Hepatocyte (in vitro differentiated cells): ENCODE measurements around the gene RARA.

ENCODE experiments used
- CTCF ChIP-seq: fragments of 200-600 bp; sonication (generic); IDR thresholded peaks from 2 replicates; pipeline ENCODE4 v1.5.1; 2016; ENCODE audit warnings: antibody characterized with exemption, mild to moderate bottlenecking; ENCODE audit not compliant: poor library complexity
- EZH2 ChIP-seq: fragments of 200-600 bp; sonication (generic); IDR thresholded peaks from 2 replicates; pipeline ENCODE4 v1.6.1; 2016; ENCODE audit warnings: antibody characterized with exemption, mild to moderate bottlenecking, borderline replicate concordance
- EZH2phosphoT487 ChIP-seq: fragments of 200-600 bp; sonication (generic); IDR thresholded peaks from one replicate; pipeline ENCODE4 v1.6.1; 2018; ENCODE audit warnings: antibody characterized with exemption, mild to moderate bottlenecking, low read depth, moderate library complexity; ENCODE audit not compliant: unreplicated experiment, severe bottlenecking

- TF ChIP-seq EZH2: no peak
- no peak for TF ChIP-seq CTCF
- TF ChIP-seq EZH2phosphoT487: no peak
These were observed 21.2 kb upstream of the RARA start, which contains the start of gene CDC6 for GRCh38 chr17:40287494-40288369.
